NCI-H748 (cell line): ENCODE data around the gene FAHD1.
"Not testable (repeated sequence)": the region's sequence is repeated elsewhere in the genome, so short reads cannot be mapped to it uniquely, and the experiment has no call there.

ENCODE experiments used
- DNase-seq: peaks from one replicate; lab custom pipeline; 2025; ENCODE audit not compliant: unreplicated experiment; lab: John Stamatoyannopoulos, UW

FAHD1 gene

DNA sequence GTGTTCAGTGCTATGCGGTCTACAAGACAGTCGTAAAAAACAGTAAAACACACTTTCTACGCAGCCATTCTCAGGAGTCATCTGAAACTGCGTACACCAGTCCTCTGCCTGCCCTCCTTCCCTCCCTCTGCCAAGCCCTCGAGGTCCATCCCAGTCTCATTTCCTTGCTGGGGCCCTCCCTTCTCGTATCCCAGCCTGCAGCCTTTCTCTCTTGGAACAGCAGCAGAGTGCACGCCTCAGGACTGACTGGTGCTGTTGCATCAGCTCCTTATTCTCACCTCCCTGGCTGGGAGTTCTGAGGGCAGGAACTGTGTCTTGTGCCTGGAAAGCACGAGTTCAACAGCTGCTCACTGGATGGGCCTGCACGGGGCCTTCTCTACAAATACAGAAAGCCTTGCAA is 12.5 kb downstream of the FAHD1 start:
- no peak for DNase-seq

- no peak for DNase-seq
These were observed 19.0 kb downstream of the FAHD1 start for GRCh38 chr16:1845985-1846384.

GRCh38 chr16:1846416-1846815 is 19.4 kb downstream of the FAHD1 start:
- DNase-seq = no peak

DNA sequence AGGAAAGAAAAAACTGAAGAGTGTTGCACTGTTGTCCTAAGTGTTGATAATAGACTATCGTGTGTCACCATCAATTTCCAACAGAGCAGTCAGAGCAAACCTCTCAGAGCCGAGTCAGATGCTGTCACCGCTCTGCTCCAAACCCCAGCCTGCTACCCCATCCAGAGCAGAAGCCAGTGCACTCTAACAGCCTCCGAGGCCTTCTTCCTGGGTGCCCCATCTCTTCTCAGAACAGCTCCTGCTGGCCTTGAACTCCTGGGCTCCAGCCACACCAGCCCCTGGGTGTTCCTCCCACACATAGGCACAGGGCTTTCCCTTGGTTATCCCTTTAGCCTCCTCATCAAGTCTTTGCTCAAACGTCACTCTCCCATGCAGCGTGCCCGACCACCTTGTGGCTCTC is 24.0 kb downstream of the FAHD1 start:
- no peak for DNase-seq

GRCh38 chr16:1851793-1852192 is 24.8 kb downstream of the FAHD1 start:
- DNase-seq = no peak

GRCh38 chr16:1857433-1858097 is 30.6 kb downstream of the FAHD1 start:
- DNase-seq = no peak

DNA sequence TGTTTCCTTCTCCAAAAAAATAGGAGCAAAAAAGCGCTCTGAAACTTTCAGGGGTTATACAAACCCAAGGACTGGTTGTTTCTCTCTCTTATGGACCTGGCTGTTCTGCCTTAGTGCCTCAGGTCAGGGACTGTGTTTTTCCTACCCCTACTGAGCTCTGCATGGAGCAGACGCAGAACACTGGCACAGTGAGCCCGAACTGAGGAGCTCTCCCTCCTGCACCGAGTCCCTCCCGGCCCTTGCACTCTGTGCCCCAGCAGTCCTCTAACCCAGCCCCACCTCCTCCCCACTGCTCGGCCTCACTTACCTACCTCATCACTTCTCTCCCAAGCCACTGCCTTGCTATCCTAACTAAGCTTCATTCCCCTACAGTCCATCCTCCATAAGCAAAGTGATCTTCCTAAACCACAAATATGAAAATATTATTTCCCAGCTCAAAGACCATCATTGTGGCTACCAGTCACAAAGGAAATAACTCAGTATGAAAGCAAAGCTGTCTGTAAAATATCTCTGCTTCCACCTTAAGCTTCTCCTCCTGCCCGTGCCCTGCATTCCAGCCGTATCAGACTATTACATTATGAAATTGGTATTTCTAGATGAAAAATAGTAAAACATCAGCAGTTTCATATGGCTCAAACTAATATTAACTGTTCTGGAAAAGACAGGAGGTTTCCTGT is 31.3 kb downstream of the FAHD1 start:
- no peak for DNase-seq

DNA sequence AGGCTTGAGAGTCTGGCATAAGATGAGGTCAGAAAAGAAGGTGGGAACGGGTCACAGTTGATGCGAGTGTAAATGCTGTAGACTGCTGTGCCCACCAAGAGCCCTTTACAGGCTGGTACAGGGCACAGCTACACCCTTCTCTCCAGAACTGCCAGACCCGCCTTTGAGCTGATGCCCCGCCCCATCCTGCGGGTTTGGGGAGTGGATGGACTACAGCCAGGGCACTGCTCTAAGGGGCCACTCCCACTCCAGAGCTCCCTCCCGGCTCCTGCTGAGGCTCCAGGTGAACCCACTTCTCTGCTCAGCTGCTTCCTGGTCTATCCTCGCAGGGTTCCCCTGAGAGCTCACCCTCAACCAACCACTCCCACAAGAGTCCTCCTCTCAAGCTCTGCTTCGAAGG is 32.6 kb downstream of the FAHD1 start:
- DNase-seq = peak; percentile 15

DNA sequence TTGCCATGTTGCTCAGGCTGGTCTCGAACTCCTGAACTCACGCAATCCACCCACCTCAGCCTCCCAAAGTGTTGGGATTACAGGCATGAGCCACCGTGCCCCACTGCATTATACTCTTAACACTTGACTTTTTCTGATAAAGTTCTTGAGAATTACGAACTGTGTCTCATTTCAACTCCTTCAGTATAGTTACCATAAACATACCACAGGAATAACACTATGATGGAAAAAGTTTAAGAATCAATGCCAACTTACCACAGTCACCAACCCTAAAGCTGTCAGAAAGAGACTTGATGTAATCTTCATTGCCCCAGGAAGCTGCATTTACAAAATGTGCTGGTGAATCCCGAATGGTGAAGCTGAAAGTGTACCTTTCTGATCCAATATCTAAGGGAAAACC is 34.7 kb downstream of the FAHD1 start:
- DNase-seq = no peak

DNA sequence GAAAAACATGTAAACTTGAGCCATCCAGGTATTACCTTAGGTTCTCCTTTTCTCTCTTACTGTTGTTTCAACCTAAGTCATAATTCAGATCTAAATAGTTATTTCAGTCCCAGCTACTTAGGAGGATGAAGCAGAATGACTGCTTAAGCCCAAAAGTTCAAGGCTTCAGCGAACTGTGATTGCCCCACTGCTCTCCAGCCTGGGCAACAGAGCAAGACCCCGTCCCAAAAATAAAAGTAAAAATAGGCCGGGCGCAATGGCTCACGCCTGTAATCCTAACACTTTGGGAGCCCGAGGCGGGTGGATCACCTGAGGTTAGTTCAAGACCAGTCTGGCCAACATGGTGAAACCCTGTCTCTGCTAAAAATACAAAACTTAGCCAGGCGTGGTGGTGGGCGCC is 35.4 kb downstream of the FAHD1 start:
- no peak for DNase-seq

- peak; percentile 33 for DNase-seq
These were observed 36.9 kb downstream of the FAHD1 start for GRCh38 chr16:1863681-1864460.

DNA sequence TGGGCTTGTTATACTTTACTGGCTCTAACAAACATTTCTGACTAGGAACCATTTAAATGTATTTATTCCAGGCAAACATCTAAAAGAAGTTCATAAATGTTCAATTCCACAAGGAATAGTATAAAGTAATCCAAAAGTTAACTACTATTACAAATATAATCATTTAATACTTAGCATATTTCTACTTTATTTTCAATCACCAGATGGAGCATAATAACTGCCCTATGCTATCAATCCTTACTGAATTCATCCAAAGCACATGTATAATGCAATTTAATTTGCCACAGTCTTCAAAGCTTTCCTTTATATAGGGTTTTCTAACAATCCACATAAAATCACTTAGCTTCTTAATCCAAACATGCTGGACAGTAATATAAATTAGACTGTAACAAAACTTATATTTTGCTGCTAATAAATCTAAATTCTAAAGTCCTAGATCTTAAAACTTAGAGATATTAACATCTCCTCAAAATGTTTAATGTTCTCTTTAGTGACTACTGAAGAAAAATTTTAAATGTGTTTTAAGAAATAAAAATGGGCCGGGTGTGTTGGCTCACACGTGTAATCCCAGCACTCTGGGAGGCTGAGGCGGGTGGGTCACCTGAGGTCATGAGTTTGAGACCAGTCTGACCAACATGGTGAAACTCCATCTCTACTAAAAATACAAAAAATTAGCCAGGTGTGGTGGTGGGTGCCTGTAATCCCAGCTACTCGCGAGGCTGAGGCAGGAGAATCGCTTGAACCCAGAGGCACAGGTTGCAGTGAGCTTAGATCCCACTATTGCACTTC is 39.1 kb downstream of the FAHD1 start:
- no peak for DNase-seq

GRCh38 chr16:1870365-1871082 is 43.5 kb downstream of the FAHD1 start:
- no peak for DNase-seq

- no peak for DNase-seq
These were observed 45.1 kb downstream of the FAHD1 start, which contains the start of gene MEIOB for GRCh38 chr16:1871974-1872635. Gene MEIOB, minus strand, starts transcription at chr16:1872164. Its CDS starts 3,989 bp downstream, at chr16:1868175.

DNA sequence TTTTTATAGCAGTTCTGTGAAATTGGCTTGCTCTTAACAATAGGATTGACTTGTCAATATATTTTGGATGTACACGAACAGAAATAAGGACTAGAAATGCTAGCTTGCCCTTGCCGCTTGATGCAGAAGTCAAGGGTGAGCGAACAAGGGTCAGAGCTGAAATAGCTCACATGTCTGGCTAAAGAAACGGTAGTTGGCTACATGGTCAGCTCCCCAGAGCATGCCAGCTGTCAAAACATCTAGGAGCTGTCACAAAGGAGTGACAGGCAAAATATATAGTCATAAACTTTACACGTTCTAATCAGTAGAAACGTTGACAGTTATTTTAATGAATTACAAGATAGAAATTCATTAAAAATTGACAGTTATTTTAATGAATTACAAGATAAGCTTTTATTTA is 47.8 kb downstream of the FAHD1 start:
- DNase-seq = no peak

DNA sequence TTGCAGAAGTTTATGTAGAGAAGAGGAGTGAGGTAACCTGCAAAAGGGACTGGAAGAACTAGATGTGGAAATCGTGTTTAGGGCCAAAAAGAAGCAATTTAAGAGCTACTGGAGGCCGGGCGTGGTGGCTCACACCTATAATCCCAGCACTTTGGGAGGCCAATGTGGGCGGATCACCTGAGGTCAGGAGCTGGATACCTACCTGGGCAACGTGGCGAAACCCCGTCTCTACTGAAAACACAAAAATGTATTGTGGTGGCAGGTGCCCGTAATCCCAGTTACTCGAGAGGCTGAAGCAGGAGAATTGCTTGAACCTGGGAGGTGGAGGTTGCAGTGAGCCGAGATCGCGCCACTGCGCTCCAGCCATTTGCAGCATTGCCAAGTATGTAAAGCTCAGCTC is 49.1 kb downstream of the FAHD1 start:
- not testable (repeated sequence) for DNase-seq

DNA sequence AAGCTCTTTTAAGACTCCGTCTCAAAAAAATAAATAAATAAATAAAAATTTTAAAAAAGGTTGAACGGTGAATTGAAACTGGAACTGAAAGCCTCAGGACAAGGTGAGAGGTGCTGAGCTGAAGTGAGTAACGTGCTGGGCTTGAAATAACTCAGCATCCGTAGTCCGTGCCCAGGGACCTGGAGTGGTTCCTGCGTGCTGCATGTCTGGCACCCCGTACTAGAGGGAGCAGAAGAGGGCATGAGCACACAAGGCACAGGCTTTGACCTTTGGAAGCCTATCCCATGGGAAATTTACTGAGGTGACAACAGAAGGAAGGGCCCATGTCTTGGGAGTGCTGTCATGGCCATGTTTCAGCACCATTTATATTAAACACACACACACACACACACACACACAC is 49.5 kb downstream of the FAHD1 start:
- DNase-seq = no peak

- DNase-seq = no peak
These were observed 50.1 kb downstream of the FAHD1 start for GRCh38 chr16:1877089-1877488.

GRCh38 chr16:1877804-1878203 is 50.8 kb downstream of the FAHD1 start:
- DNase-seq = peak; percentile 25

DNA sequence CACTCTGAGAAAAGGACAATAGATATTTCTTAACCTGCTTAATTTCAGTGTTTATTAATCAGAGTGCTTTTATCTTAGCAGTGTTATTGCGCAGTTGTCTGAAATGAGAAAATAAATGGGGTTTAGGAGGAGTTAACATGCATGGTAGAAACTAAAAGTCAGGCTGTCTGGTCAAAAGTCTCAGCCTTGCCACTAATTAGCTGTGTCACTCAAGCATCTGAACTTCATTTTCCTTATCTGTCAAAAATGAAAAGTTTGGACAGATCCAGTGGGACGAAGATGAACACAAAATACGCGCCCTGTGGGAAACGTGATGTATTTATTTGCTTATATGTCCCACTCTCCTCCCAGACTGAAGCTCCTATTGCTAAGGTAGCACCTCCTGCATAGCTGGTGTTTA is 51.2 kb downstream of the FAHD1 start:
- no peak for DNase-seq
